K562 (cell line): ENCODE measurements around the gene HPCAL1. TPM values are rescaled to one million over a fixed set of nuclear protein-coding genes. Genes with fewer than 3 reads are reported as not detected.

Experiments used
- ATAC-seq: fragments of 200-7000 bp; cut with Tn5 transposase; 3 replicates; pipeline ENCODE4 v1.9.1; 2020; ENCODE audit warnings: moderate library complexity
- BruUV-seq: library from RNA; stranded (reverse); fragments of 400-500 nt; replicated peaks from 2 replicates; lab custom pipeline; 2021; lab: Mats Ljungman, UMichigan
- CTCF ChIA-PET: fragments of 300-600 bp; formaldehyde crosslinking; extraction: SDS; loops from one replicate; lab custom pipeline; 2021; ENCODE audit warnings: low intra/inter-chr PET ratio; lab: Yijun Ruan, JAX
- POLR2A ChIA-PET: fragments of 300-600, 350-650 bp; sonication (Branson Sonifier 250); formaldehyde crosslinking; extraction: SDS; loops from one replicate; lab custom pipeline; 2021; ENCODE audit warnings: antibody characterized with exemption, inconsistent platforms; lab: Yijun Ruan, JAX
- DNase-seq, 4 experiments: peaks; one replicate each; pipeline versions ENCODE4 v3.0.0 to v3.0.0-alpha.2; 2011 to 2018; ENCODE audit warnings: low spot score in 3 of 4, mixed read lengths in 3 of 4; ENCODE audit errors: extremely low read depth in 1 of 4
- FAIRE-seq: peaks from 2 replicates; lab custom pipeline; 2011; peaks lifted over from hg19 to GRCh38; lab: Jason Lieb, UNC
- H2AFZ ChIP-seq: 2 replicates; pipeline ENCODE4 v1.6.0; 2011; ENCODE audit warnings: low read depth, low read length, control low read depth, inconsistent platforms
- H3K27ac ChIP-seq: fragments of 200-600 bp; 3 replicates; pipeline ENCODE4 v1.8.0; 2011; ENCODE audit warnings: low read depth, mild to moderate bottlenecking, control low read depth, inconsistent platforms, low read length, moderate library complexity, mixed read lengths; ENCODE audit errors: extremely low read depth
- H3K27me3 ChIP-seq, 2 experiments: fragments of 300-600 bp in 1 of 2; 2 replicates in 1 of 2; 3 replicates in 1 of 2; pipeline versions ENCODE4 v1.6.0 to v1.8.0; 2011; ENCODE audit warnings: inconsistent platforms in 2 of 2, low read length in 2 of 2, mild to moderate bottlenecking in 1 of 2, mixed read lengths in 1 of 2, moderate library complexity in 1 of 2; ENCODE audit not compliant: control insufficient read depth in 2 of 2, insufficient read depth in 2 of 2
- H3K36me3 ChIP-seq: fragments of 300-600 bp; 3 replicates; pipeline ENCODE4 v1.8.0; 2011; ENCODE audit warnings: mild to moderate bottlenecking, low read length, inconsistent platforms; ENCODE audit not compliant: control insufficient read depth, insufficient read depth
- H3K4me1 ChIP-seq, 2 experiments: fragments of 200-600 bp in 1 of 2; replicated peaks in 1 of 2; 2 replicates in 1 of 2; 3 replicates in 1 of 2; pipeline versions ENCODE4 v1.5.1 to v1.8.0; 2011; ENCODE audit warnings: inconsistent platforms in 2 of 2, low read length in 2 of 2, mild to moderate bottlenecking in 1 of 2, mixed read lengths in 1 of 2, moderate library complexity in 1 of 2; ENCODE audit not compliant: control insufficient read depth in 2 of 2, insufficient read depth in 2 of 2
- H3K4me2 ChIP-seq: 2 replicates; pipeline ENCODE4 v1.6.1; 2011; ENCODE audit warnings: low read length, control low read depth, inconsistent platforms, mixed read lengths; ENCODE audit not compliant: insufficient read depth
- H3K4me3 ChIP-seq: fragments of 200-600 bp; sonication (generic), shearing (Covaris generic); 2 replicates; pipeline ENCODE4 v1.5.1; 2016; ENCODE audit warnings: control low read depth, inconsistent platforms
- H3K79me2 ChIP-seq: fragments of 200-600 bp; 3 replicates; pipeline ENCODE4 v1.8.0; 2011; ENCODE audit warnings: low read length, inconsistent platforms; ENCODE audit not compliant: control insufficient read depth, insufficient read depth
- H3K9ac ChIP-seq, 2 experiments: 2 replicates each; pipeline versions ENCODE4 v1.6.0 to v1.6.1; 2011; ENCODE audit warnings: low read depth in 2 of 2, low read length in 2 of 2, control low read depth in 1 of 2, inconsistent platforms in 1 of 2, mild to moderate bottlenecking in 1 of 2, mixed read lengths in 1 of 2; ENCODE audit not compliant: insufficient read depth in 1 of 2
- H3K9me1 ChIP-seq: one replicate; pipeline ENCODE4 v1.6.0; 2011; ENCODE audit warnings: inconsistent platforms, mild to moderate bottlenecking, low read length, moderate library complexity; ENCODE audit not compliant: control insufficient read depth, insufficient read depth
- H3K9me3 ChIP-seq: replicated peaks from 2 replicates; pipeline ENCODE4 v1.5.1; 2011; ENCODE audit warnings: low read depth, low read length, inconsistent platforms; ENCODE audit not compliant: control insufficient read depth, insufficient read depth
- H4K20me1 ChIP-seq: replicated peaks from 2 replicates; pipeline ENCODE4 v1.6.1; 2011; ENCODE audit warnings: low read length, inconsistent platforms, mixed read lengths; ENCODE audit not compliant: control insufficient read depth, insufficient read depth
- DPF2 ChIP-seq: fragments of 450-650 bp; IDR thresholded peaks from 2 replicates; pipeline ENCODE4 v1.6.1; 2016
- NFIC ChIP-seq: fragments of 450-650 bp; IDR thresholded peaks from 2 replicates; pipeline ENCODE4 v1.6.1; 2017; ENCODE audit warnings: mild to moderate bottlenecking, inconsistent platforms
- NUFIP1 ChIP-seq: fragments of 450-650 bp; IDR thresholded peaks from 2 replicates; pipeline ENCODE4 v1.6.1; 2018; ENCODE audit not compliant: partially characterized antibody
- WGBS: fragments of 100-300 bp; shearing (Covaris generic); methylation state at CpG from one replicate; pipeline ENCODE4 v1.1.6; 2016; ENCODE audit warnings: low coverage, mixed read lengths; ENCODE audit not compliant: insufficient coverage; ENCODE audit errors: missing lambda C conversion rate; 5-methylcytosine and 5-hydroxymethylcytosine counted together
- in situ Hi-C: fragments of 300-500 bp; cut with MboI; formaldehyde crosslinking; loops from 4 replicates; pipeline ENCODE4 v1.15.0; 2018; ENCODE audit warnings: inconsistent platforms, mixed read lengths
- intact Hi-C: fragments of 100-400 bp; cut with micrococcal nuclease; formaldehyde crosslinking; loops from 2 replicates; pipeline ENCODE4 v1.14.2; 2022
- polyA plus RNA-seq, 8 experiments: library from polyadenylated mRNA; depleted of rRNA in 4 of 8; stranded (reverse) in 5 of 8; unstranded in 3 of 8; fragments of >200 nt; fragmentation: Nextera tagmentation in 2 of 8; fragmentation: Illumina TruSeq in 1 of 8; extraction: Ambion mirVana in 2 of 8; extraction: Trizol in 1 of 8; gene quantifications; 2 replicates each; pipeline versions ENCODE4 v1.2.1 to v1.2.3, GENCODE V29; 2011 to 2014; ENCODE audit warnings: inconsistent platforms in 1 of 8, missing spikeins in 1 of 8
- total RNA-seq, 7 experiments: library from RNA; depleted of rRNA in 6 of 7; stranded (reverse); fragments of >200 nt in 6 of 7; fragmentation: Illumina TruSeq in 2 of 7; extraction: Trizol in 2 of 7; gene quantifications; 2 replicates each; pipeline versions ENCODE4 v1.2.1 to v1.2.3, GENCODE V29; 2011 to 2021; ENCODE audit warnings: low replicate concordance in 1 of 7
- TF ChIP-seq, protein P1 (sequence below): fragments of 200-800 bp; sonication (Bioruptor generic); IDR thresholded peaks from 2 replicates; pipeline ENCODE4 v1.6.1; 2016; ENCODE audit warnings: missing genetic modification characterization, missing compliant biosample characterization

The HPCAL1 gene
- total and polyA plus RNA-seq, 9 of the 15 experiments (the other 6 are each of a cell fraction or from before 2014, with no cell fraction given) = 2.7 to 65.5 (median 23.9) TPM

DNA sequence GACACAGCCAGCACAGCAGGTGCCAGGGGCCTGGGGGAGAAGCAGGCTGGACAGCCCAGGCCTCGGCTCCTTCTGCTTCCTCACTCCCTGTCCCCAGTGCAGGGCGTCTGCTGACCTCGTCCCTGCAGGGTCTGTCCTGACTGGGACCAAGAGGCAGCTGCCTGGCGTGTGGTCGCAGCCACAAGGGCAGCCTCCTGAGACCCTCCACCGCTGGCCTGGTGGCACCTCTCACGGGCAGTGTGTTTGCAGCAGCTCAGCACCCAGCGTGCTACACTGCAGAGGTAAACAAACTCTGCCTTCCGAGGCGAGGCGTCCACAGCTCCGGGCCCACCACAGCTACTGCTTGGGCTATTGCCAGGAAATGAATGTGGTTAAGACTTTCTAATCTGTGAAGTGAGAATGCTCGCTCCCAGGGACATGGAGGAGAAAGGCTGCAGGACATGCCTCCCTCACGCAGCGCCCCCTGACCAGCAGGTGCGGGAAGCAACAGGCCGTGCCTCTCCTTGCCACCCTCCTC is 46.1 kb upstream of the HPCAL1 start:
- no TSS peak for BruUV-seq
- intact Hi-C loops = no loop called here
- in situ Hi-C loops = loop anchor here (25.0 kb wide), 1 partner anchor 156 kb away; no protein-coding TSS in a partner anchor
- Histone ChIP-seq H3K9ac (peak overlapping the region in 1 of 2 experiments; percentile 68; a peak in 2 of 4 replicates), H3K79me2 (no peaks in the 10 kb centered on the region), H3K4me2 (no peak overlapping the region), H3K27ac (no peak overlapping the region), H3K36me3 (no peaks in the 10 kb centered on the region), H4K20me1 (no peaks in the 10 kb centered on the region), H3K9me3 (no peaks in the 10 kb centered on the region), H3K4me3 (no peak overlapping the region), H3K9me1 (peaks cover 3% of the 10 kb centered on the region), H3K27me3 (no peaks in the 10 kb centered on the region), H2AFZ (no peak overlapping the region), H3K4me1 (peaks cover 22 to 45% of the 10 kb centered on the region in 2 experiments)
- CTCF ChIA-PET = no interaction called here
- TF ChIP-seq DPF2 (no peak), NFIC (peak; percentile 51)
- FAIRE-seq (no peak), ATAC-seq (no peak), DNase-seq (no peak)
- POLR2A ChIA-PET = interaction anchor here (0.6 kb wide), 1 partner anchor 9 kb away, joined by 4 read pairs; no protein-coding TSS in a partner anchor
- WGBS = 53% methylated on average over 17 of the region's 17 CpGs

DNA sequence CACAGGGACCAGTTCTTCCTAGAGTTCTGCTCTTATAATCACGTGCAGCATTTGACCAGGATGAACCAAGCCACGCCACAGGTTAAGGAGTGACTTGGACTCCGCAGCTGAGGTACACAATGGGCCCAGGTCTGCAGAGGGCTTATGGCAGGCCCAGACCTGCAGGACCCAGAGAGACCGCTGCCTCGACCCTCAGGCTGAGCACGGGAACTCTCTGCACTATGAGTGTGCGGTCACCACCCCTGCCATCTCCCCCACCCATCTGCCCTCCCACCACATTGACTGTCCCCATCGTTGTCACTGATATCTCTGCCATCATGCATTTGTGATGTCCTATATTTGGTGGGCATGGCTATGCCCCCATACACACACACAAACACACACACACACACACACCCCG is 45.7 kb upstream of the HPCAL1 start:
- Histone ChIP-seq H3K36me3 (no peaks in the 10 kb centered on the region), H3K9me1 (peaks cover 3% of the 10 kb centered on the region), H3K9ac (no peak overlapping the region), H3K27me3 (no peaks in the 10 kb centered on the region), H2AFZ (no peak overlapping the region), H3K9me3 (no peaks in the 10 kb centered on the region), H3K27ac (no peak overlapping the region), H4K20me1 (no peaks in the 10 kb centered on the region), H3K79me2 (no peaks in the 10 kb centered on the region), H3K4me2 (no peak overlapping the region), H3K4me1 (peaks cover 22 to 45% of the 10 kb centered on the region in 2 experiments), H3K4me3 (no peak overlapping the region)
- in situ Hi-C loops (loop anchor here (25.0 kb wide), 1 partner anchor 155 kb away; no protein-coding TSS in a partner anchor), intact Hi-C loops (no loop called here)
- FAIRE-seq (no peak), DNase-seq (no peak), ATAC-seq (no peak)
- WGBS = 60% methylated on average over 9 of the region's 9 CpGs
- CTCF ChIA-PET = no interaction called here
- POLR2A ChIA-PET = interaction anchor here (0.6 kb wide), 1 partner anchor 8 kb away, joined by 4 read pairs; no protein-coding TSS in a partner anchor
- TF ChIP-seq, protein P1, sequence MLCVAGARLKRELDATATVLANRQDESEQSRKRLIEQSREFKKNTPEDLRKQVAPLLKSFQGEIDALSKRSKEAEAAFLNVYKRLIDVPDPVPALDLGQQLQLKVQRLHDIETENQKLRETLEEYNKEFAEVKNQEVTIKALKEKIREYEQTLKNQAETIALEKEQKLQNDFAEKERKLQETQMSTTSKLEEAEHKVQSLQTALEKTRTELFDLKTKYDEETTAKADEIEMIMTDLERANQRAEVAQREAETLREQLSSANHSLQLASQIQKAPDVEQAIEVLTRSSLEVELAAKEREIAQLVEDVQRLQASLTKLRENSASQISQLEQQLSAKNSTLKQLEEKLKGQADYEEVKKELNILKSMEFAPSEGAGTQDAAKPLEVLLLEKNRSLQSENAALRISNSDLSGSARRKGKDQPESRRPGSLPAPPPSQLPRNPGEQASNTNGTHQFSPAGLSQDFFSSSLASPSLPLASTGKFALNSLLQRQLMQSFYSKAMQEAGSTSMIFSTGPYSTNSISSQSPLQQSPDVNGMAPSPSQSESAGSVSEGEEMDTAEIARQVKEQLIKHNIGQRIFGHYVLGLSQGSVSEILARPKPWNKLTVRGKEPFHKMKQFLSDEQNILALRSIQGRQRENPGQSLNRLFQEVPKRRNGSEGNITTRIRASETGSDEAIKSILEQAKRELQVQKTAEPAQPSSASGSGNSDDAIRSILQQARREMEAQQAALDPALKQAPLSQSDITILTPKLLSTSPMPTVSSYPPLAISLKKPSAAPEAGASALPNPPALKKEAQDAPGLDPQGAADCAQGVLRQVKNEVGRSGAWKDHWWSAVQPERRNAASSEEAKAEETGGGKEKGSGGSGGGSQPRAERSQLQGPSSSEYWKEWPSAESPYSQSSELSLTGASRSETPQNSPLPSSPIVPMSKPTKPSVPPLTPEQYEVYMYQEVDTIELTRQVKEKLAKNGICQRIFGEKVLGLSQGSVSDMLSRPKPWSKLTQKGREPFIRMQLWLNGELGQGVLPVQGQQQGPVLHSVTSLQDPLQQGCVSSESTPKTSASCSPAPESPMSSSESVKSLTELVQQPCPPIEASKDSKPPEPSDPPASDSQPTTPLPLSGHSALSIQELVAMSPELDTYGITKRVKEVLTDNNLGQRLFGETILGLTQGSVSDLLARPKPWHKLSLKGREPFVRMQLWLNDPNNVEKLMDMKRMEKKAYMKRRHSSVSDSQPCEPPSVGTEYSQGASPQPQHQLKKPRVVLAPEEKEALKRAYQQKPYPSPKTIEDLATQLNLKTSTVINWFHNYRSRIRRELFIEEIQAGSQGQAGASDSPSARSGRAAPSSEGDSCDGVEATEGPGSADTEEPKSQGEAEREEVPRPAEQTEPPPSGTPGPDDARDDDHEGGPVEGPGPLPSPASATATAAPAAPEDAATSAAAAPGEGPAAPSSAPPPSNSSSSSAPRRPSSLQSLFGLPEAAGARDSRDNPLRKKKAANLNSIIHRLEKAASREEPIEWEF (CRISPR knock-in tag) = no peak
- no peak for TF ChIP-seq NUFIP1
- no TSS peak for BruUV-seq
